Keratinocyte (primary cell): Measurements from ENCODE around the gene CBFA2T3. TPM values are rescaled to one million over a fixed set of nuclear protein-coding genes. Genes with fewer than 3 reads are reported as not detected.

Source experiments
- DNase-seq: peaks from one replicate; pipeline ENCODE4 v3.0.0-alpha.2; 2011; ENCODE audit warnings: low read depth, missing footprints, low spot score
- FAIRE-seq: peaks from 2 replicates; lab custom pipeline; 2011; peaks lifted over from hg19 to GRCh38; lab: Jason Lieb, UNC
- H2AFZ ChIP-seq: 2 replicates; pipeline ENCODE4 v1.6.0; 2012; ENCODE audit warnings: low read length, control low read depth, inconsistent platforms; ENCODE audit not compliant: control insufficient read depth
- H3K27ac ChIP-seq: 2 replicates; pipeline ENCODE4 v1.5.1; 2011; ENCODE audit warnings: low read length; ENCODE audit not compliant: control insufficient read depth, insufficient read depth
- H3K27me3 ChIP-seq: 3 replicates; pipeline ENCODE4 v1.6.0; 2011; ENCODE audit warnings: low read length; ENCODE audit not compliant: control insufficient read depth, insufficient read depth; ENCODE audit errors: extremely low read depth
- H3K36me3 ChIP-seq, 2 experiments: 2 replicates in 1 of 2; 3 replicates in 1 of 2; pipeline ENCODE4 v1.5.1; 2011; ENCODE audit warnings: low read length in 2 of 2, mild to moderate bottlenecking in 1 of 2; ENCODE audit not compliant: control insufficient read depth in 2 of 2, insufficient read depth in 2 of 2; ENCODE audit errors: extremely low read depth in 1 of 2
- H3K4me1 ChIP-seq: 3 replicates; pipeline ENCODE4 v1.5.1; 2011; ENCODE audit warnings: low read length; ENCODE audit not compliant: control insufficient read depth, insufficient read depth; ENCODE audit errors: extremely low read depth
- H3K4me2 ChIP-seq: 3 replicates; pipeline ENCODE4 v1.6.0; 2011; ENCODE audit warnings: low read depth, low read length; ENCODE audit not compliant: control insufficient read depth, insufficient read depth; ENCODE audit errors: extremely low read depth
- H3K4me3 ChIP-seq, 3 experiments: fragments of 200-600 bp in 1 of 3; sonication (generic) in 1 of 3; 2 replicates in 2 of 3; 3 replicates in 1 of 3; pipeline ENCODE4 v1.5.1; 2011 to 2016; ENCODE audit warnings: low read length in 3 of 3, mild to moderate bottlenecking in 3 of 3, control low read depth in 2 of 3, inconsistent platforms in 1 of 3, low read depth in 1 of 3, mixed read lengths in 1 of 3, mixed run types in 1 of 3, moderate library complexity in 1 of 3; ENCODE audit not compliant: control insufficient read depth in 2 of 3, insufficient read depth in 2 of 3; ENCODE audit errors: extremely low read depth in 1 of 3
- H3K79me2 ChIP-seq: 2 replicates; pipeline ENCODE4 v1.6.0; 2012; ENCODE audit warnings: low read length; ENCODE audit not compliant: control insufficient read depth, insufficient read depth
- H3K9ac ChIP-seq: 3 replicates; pipeline ENCODE4 v1.6.0; 2011; ENCODE audit warnings: low read length; ENCODE audit not compliant: control insufficient read depth, insufficient read depth; ENCODE audit errors: extremely low read depth
- H3K9me1 ChIP-seq: 3 replicates; pipeline ENCODE4 v1.6.0; 2011; ENCODE audit warnings: low read length; ENCODE audit not compliant: control insufficient read depth, insufficient read depth; ENCODE audit errors: extremely low read depth
- H3K9me3 ChIP-seq: 2 replicates; pipeline ENCODE4 v1.5.1; 2012; ENCODE audit warnings: low read depth, low read length; ENCODE audit not compliant: control insufficient read depth
- H4K20me1 ChIP-seq: 3 replicates; pipeline ENCODE4 v1.6.0; 2011; ENCODE audit warnings: low read length; ENCODE audit not compliant: control insufficient read depth, insufficient read depth; ENCODE audit errors: extremely low read depth
- EZH2 ChIP-seq: IDR thresholded peaks from one replicate; pipeline ENCODE4 v1.6.1; 2012; ENCODE audit warnings: inconsistent platforms, mild to moderate bottlenecking, low read length, moderate library complexity
- dilution Hi-C: fragments of 300-500 bp; cut with MboI; formaldehyde crosslinking; loops from one replicate; pipeline ENCODE4 v1.7.0; 2020; ENCODE audit warnings: low sequenced_read_pairs; ENCODE audit not compliant: extremely low pct_ligation_motif_present
- polyA plus RNA-seq, 5 experiments: library from polyadenylated mRNA; depleted of rRNA in 3 of 5; stranded (reverse) in 3 of 5; stranded (forward) in 1 of 5; unstranded in 1 of 5; fragments of >200 nt; gene quantifications; 1 replicate in 1 of 5; 2 replicates in 3 of 5; 3 replicates in 1 of 5; pipeline versions ENCODE4 v1.2.1 to v1.2.3, GENCODE V29; 2011 to 2012; ENCODE audit warnings: missing spikeins in 2 of 5, low read depth in 1 of 5, low replicate concordance in 1 of 5
- TF ChIP-seq, protein P1 (sequence below), 3 experiments: IDR thresholded peaks in 1 of 3; conservative IDR thresholded peaks in 1 of 3; optimal IDR thresholded peaks in 1 of 3; 2 replicates in 2 of 3; 3 replicates in 1 of 3; pipeline versions ENCODE3 to v1.5.1; 2011; ENCODE audit warnings: low read length in 3 of 3, mild to moderate bottlenecking in 3 of 3, moderate library complexity in 2 of 3, control low read depth in 1 of 3, inconsistent platforms in 1 of 3; ENCODE audit not compliant: insufficient read depth in 2 of 3; ENCODE audit errors: extremely low read depth in 1 of 3

CBFA2T3 gene
- polyA plus RNA-seq, 1 donor (not counting 4 experiments of a cell fraction or from before 2014, with no cell fraction given), result 0.08 TPM

DNA sequence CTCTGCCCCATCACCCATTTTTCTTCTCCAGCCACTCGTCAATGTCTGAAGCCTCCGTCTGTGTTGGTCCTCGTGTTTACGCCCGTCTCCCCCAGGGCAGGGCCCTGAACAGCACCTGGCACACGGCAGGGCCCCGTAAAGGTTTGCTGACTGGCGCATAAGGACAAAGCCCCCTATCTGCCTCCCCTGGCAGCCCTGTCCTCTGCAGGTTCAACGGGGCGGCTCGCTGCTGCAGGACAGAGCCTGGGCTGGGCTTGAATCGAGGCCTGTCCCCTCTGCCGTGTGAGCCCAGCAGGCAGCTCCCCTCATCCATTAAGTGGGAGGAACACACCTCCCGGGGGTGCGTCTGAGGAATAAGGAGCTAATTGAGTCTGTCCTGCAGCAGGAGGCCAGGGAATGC lies 64.5 kb downstream of the CBFA2T3 start:
- Histone ChIP-seq H3K4me1 (peaks cover 3% of the 10 kb centered on the region), H3K4me3 (no peak overlapping the region), H3K27me3 (peaks cover 24% of the 10 kb centered on the region), H3K27ac (no peak overlapping the region), H3K9me3 (no peaks in the 10 kb centered on the region), H2AFZ (no peak overlapping the region), H3K9ac (no peak overlapping the region), H4K20me1 (no peaks in the 10 kb centered on the region), H3K79me2 (no peaks in the 10 kb centered on the region), H3K36me3 (no peaks in the 10 kb centered on the region), H3K4me2 (no peak overlapping the region), H3K9me1 (no peaks in the 10 kb centered on the region)
- TF ChIP-seq, protein P1, sequence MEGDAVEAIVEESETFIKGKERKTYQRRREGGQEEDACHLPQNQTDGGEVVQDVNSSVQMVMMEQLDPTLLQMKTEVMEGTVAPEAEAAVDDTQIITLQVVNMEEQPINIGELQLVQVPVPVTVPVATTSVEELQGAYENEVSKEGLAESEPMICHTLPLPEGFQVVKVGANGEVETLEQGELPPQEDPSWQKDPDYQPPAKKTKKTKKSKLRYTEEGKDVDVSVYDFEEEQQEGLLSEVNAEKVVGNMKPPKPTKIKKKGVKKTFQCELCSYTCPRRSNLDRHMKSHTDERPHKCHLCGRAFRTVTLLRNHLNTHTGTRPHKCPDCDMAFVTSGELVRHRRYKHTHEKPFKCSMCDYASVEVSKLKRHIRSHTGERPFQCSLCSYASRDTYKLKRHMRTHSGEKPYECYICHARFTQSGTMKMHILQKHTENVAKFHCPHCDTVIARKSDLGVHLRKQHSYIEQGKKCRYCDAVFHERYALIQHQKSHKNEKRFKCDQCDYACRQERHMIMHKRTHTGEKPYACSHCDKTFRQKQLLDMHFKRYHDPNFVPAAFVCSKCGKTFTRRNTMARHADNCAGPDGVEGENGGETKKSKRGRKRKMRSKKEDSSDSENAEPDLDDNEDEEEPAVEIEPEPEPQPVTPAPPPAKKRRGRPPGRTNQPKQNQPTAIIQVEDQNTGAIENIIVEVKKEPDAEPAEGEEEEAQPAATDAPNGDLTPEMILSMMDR (optimal IDR thresholded peaks at IDR 0.05 in 1 of 3, IDR thresholded peaks at IDR 0.05 in 1 of 3, conservative IDR thresholded peaks at IDR 0.05 in 1 of 3; ENCODE audit: extremely low read depth in 1 of 3, insufficient read depth in 2 of 3, low read length in 3 of 3), result no peak
- no peak for DNase-seq
- dilution Hi-C loops, result no loop called here
- FAIRE-seq, result no peak

DNA sequence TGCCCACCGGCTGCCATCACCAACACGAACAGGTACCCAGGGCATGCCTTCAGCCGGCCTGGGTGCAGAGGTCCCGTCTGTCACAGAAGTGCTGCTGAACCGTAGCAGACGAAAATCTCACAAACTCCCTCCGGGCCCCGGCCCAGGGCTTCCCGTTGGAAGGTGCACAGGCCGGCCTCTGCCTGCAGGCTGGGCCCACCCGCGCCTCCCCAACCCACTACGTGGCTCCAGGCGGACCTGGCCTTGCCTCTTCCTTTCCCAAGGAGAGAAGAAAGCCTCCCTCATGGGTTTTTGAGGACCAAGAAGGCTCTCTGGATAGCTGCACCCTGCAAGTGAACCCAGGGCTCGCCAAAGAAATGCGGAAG lies 65.1 kb downstream of the CBFA2T3 start:
- Histone ChIP-seq H3K27ac (no peak overlapping the region), H3K79me2 (no peaks in the 10 kb centered on the region), H4K20me1 (no peaks in the 10 kb centered on the region), H3K9ac (no peak overlapping the region), H3K9me3 (no peaks in the 10 kb centered on the region), H3K4me1 (peaks cover 7% of the 10 kb centered on the region), H3K9me1 (no peaks in the 10 kb centered on the region), H3K4me2 (no peak overlapping the region), H2AFZ (no peak overlapping the region), H3K4me3 (no peak overlapping the region), H3K36me3 (no peaks in the 10 kb centered on the region), H3K27me3 (peaks cover 24% of the 10 kb centered on the region)
- no peak for DNase-seq
- dilution Hi-C loops, result no loop called here
- FAIRE-seq, result no peak
- no peak for TF ChIP-seq EZH2
- TF ChIP-seq, protein P1 (optimal IDR thresholded peaks at IDR 0.05 in 1 of 3, IDR thresholded peaks at IDR 0.05 in 1 of 3, conservative IDR thresholded peaks at IDR 0.05 in 1 of 3; ENCODE audit: extremely low read depth in 1 of 3, insufficient read depth in 2 of 3, low read length in 3 of 3), result no peak
